HepG2 (cell line): ENCODE results near the gene KCNMB4. TPM values are rescaled to one million over a fixed set of nuclear protein-coding genes. Genes with fewer than 3 reads are reported as not detected.

Experiments used
- ATAC-seq: fragments of 200-7000 bp; cut with Tn5 transposase; 3 replicates; pipeline ENCODE4 v1.9.1; 2020; ENCODE audit warnings: mild to moderate bottlenecking, moderate library complexity
- BruUV-seq: library from RNA; stranded (reverse); fragments of 400-500 nt; replicated peaks from 2 replicates; lab custom pipeline; 2021; lab: Mats Ljungman, UMichigan
- CTCF ChIA-PET: fragments of 300-600 bp; formaldehyde crosslinking; extraction: SDS; loops from one replicate; lab custom pipeline; 2021; ENCODE audit warnings: low total read pairs, inconsistent platforms, low intra/inter-chr PET ratio; lab: Yijun Ruan, JAX
- POLR2A ChIA-PET: fragments of 350-600 bp; sonication (Branson Sonifier 250); formaldehyde crosslinking; loops from one replicate; lab custom pipeline; 2020; ENCODE audit warnings: antibody characterized with exemption, inconsistent platforms; lab: Yijun Ruan, JAX
- DNase-seq: peaks from one replicate; pipeline ENCODE4 v3.0.0-alpha.2; 2015; ENCODE audit warnings: low spot score
- FAIRE-seq: peaks from 3 replicates; lab custom pipeline; 2011; peaks lifted over from hg19 to GRCh38; lab: Jason Lieb, UNC
- H2AFZ ChIP-seq: one replicate; pipeline ENCODE4 v1.6.1; 2011; ENCODE audit warnings: low read length, inconsistent platforms
- H3K27ac ChIP-seq: fragments of 300-600 bp; 3 replicates; pipeline ENCODE4 v1.8.0; 2011; ENCODE audit warnings: mixed run types, mild to moderate bottlenecking, mixed read lengths, low read length, inconsistent platforms; ENCODE audit not compliant: insufficient read depth; ENCODE audit errors: extremely low read length
- H3K27me3 ChIP-seq, 2 experiments: fragments of 200-600 bp in 1 of 2; 2 replicates in 1 of 2; 3 replicates in 1 of 2; pipeline versions ENCODE4 v1.6.0 to v1.8.0; 2011; ENCODE audit warnings: low read length in 2 of 2, mild to moderate bottlenecking in 2 of 2, moderate library complexity in 2 of 2, inconsistent platforms in 1 of 2; ENCODE audit not compliant: insufficient read depth in 2 of 2, control insufficient read depth in 1 of 2
- H3K36me3 ChIP-seq, 2 experiments: fragments of 200-600 bp in 1 of 2; replicated peaks in 1 of 2; 2 replicates in 1 of 2; 3 replicates in 1 of 2; pipeline versions ENCODE4 v1.5.1 to v1.8.0; 2011; ENCODE audit warnings: low read length in 2 of 2, inconsistent platforms in 1 of 2; ENCODE audit not compliant: insufficient read depth in 2 of 2, control insufficient read depth in 1 of 2
- H3K4me1 ChIP-seq: 2 replicates; pipeline ENCODE4 v1.5.1; 2012; ENCODE audit warnings: low read length, inconsistent platforms; ENCODE audit not compliant: insufficient read depth
- H3K4me2 ChIP-seq: 2 replicates; pipeline ENCODE4 v1.6.0; 2011; ENCODE audit warnings: low read depth, low read length, inconsistent platforms
- H3K4me3 ChIP-seq, 3 experiments: fragments of 200-600 bp in 1 of 3; sonication (generic), shearing (Covaris generic) in 1 of 3; replicated peaks in 1 of 3; 2 replicates each; pipeline ENCODE4 v1.5.1; 2011 to 2016; ENCODE audit warnings: low read length in 3 of 3, inconsistent platforms in 2 of 3, low read depth in 2 of 3, mild to moderate bottlenecking in 2 of 3, control low read depth in 1 of 3, mixed read lengths in 1 of 3; ENCODE audit not compliant: insufficient read depth in 1 of 3
- H3K79me2 ChIP-seq: one replicate; pipeline ENCODE4 v1.6.1; 2011; ENCODE audit warnings: low read length, inconsistent platforms; ENCODE audit not compliant: insufficient read depth
- H3K9ac ChIP-seq: 2 replicates; pipeline ENCODE4 v1.6.0; 2011; ENCODE audit warnings: mild to moderate bottlenecking, low read depth, low read length, inconsistent platforms; ENCODE audit not compliant: insufficient read depth
- H3K9me3 ChIP-seq: 2 replicates; pipeline ENCODE4 v1.5.1; 2012; ENCODE audit warnings: mild to moderate bottlenecking, low read length
- H4K20me1 ChIP-seq: 2 replicates; pipeline ENCODE4 v1.6.0; 2011; ENCODE audit warnings: inconsistent platforms, mild to moderate bottlenecking, low read length, moderate library complexity; ENCODE audit not compliant: insufficient read depth
- ARID2 ChIP-seq: sonication (generic); formaldehyde crosslinking; IDR thresholded peaks from 2 replicates; pipeline ENCODE4 v1.8.1; 2022; ENCODE audit warnings: mild to moderate bottlenecking, missing genetic modification reagents, borderline replicate concordance
- EP300 ChIP-seq, 3 experiments: sonication (generic) in 1 of 3; formaldehyde crosslinking in 1 of 3; IDR thresholded peaks; 2 replicates each; pipeline versions ENCODE4 v1.5.1 to v1.6.1; 2011 to 2020; ENCODE audit warnings: low read depth in 2 of 3, low read length in 2 of 3, borderline replicate concordance in 1 of 3, improper control_type of control experiment in 1 of 3, mild to moderate bottlenecking in 1 of 3, missing genetic modification reagents in 1 of 3, moderate library complexity in 1 of 3
- KLF11 ChIP-seq: IDR thresholded peaks from 2 replicates; pipeline ENCODE4 v1.6.1; 2016; ENCODE audit warnings: missing compliant biosample characterization
- MED8 ChIP-seq: sonication (generic); formaldehyde crosslinking; IDR thresholded peaks from 2 replicates; pipeline ENCODE4 v1.8.1; 2023; ENCODE audit warnings: mild to moderate bottlenecking, missing genetic modification reagents; ENCODE audit not compliant: insufficient replicate concordance
- NFRKB ChIP-seq: fragments of 450-650 bp; IDR thresholded peaks from 2 replicates; pipeline ENCODE4 v1.6.1; 2017
- PCBP2 ChIP-seq: fragments of 200-400 bp; formaldehyde crosslinking; optimal IDR thresholded peaks from 2 replicates; pipeline ENCODE3; 2018; ENCODE audit warnings: low read length, low read depth; ENCODE audit not compliant: poor library complexity, severe bottlenecking
- POLR2AphosphoS5 ChIP-seq: IDR thresholded peaks from 2 replicates; pipeline ENCODE4 v1.6.1; 2012; ENCODE audit warnings: low read depth, low read length
- RFX3 ChIP-seq: IDR thresholded peaks from 2 replicates; pipeline ENCODE4 v1.6.1; 2016; ENCODE audit warnings: missing biosample characterization, missing genetic modification reagents
- SAP130 ChIP-seq: IDR thresholded peaks from 2 replicates; pipeline ENCODE4 v1.6.1; 2016; ENCODE audit warnings: low read depth
- SP5 ChIP-seq: IDR thresholded peaks from 2 replicates; pipeline ENCODE4 v1.6.1; 2016; ENCODE audit warnings: low read depth, borderline replicate concordance
- ZBTB7B ChIP-seq: sonication (generic); formaldehyde crosslinking; IDR thresholded peaks from 2 replicates; pipeline ENCODE4 v1.4.0; 2020; ENCODE audit warnings: missing genetic modification reagents
- ZNF570 ChIP-seq: sonication (generic); formaldehyde crosslinking; IDR thresholded peaks from 2 replicates; pipeline ENCODE4 v1.4.0; 2020; ENCODE audit warnings: mild to moderate bottlenecking, missing genetic modification reagents, borderline replicate concordance
- WGBS: methylation state at CpG from one replicate; pipeline ENCODE4 v1.1.6; 2017; ENCODE audit warnings: low lambda C conversion rate; 5-methylcytosine and 5-hydroxymethylcytosine counted together
- in situ Hi-C: cut with HindIII; loops from 2 replicates; pipeline ENCODE4 v1.10.0; 2017; ENCODE audit warnings: low pct_unique_long_range_greater_than_20kb; ENCODE audit not compliant: extremely low pct_ligation_motif_present
- intact Hi-C: fragments of 100-400 bp; cut with micrococcal nuclease; formaldehyde crosslinking; loops from one replicate; pipeline ENCODE4 v1.10.0; 2022; ENCODE audit not compliant: unreplicated experiment
- polyA plus RNA-seq, 8 experiments: library from polyadenylated mRNA; depleted of rRNA in 3 of 8; stranded (reverse) in 7 of 8; unstranded in 1 of 8; fragments of >200 nt; fragmentation: Illumina TruSeq in 4 of 8; extraction: Trizol in 4 of 8; gene quantifications; 2 replicates each; pipeline versions ENCODE4 v1.2.1 to v1.2.3, GENCODE V29; 2011 to 2016; ENCODE audit warnings: low read depth in 4 of 8, missing spikeins in 1 of 8, mixed read lengths in 1 of 8; ENCODE audit not compliant: insufficient read depth in 1 of 8
- total RNA-seq, 5 experiments: library from RNA; depleted of rRNA; stranded (reverse); fragments of >200 nt; fragmentation: Illumina TruSeq; extraction: Trizol; gene quantifications; 2 replicates each; pipeline ENCODE4 v1.2.3, GENCODE V29; 2016; ENCODE audit warnings: low read depth in 1 of 5
- TF ChIP-seq, protein P1 (sequence below): IDR thresholded peaks from 2 replicates; pipeline ENCODE4 v1.6.1; 2016; ENCODE audit warnings: mild to moderate bottlenecking
- TF ChIP-seq, protein P2 (sequence below): sonication (generic); formaldehyde crosslinking; IDR thresholded peaks from 2 replicates; pipeline ENCODE4 v1.8.1; 2023; ENCODE audit warnings: mild to moderate bottlenecking, missing genetic modification reagents, borderline replicate concordance

The KCNMB4 gene
- total and polyA plus RNA-seq, 2 of the 13 experiments (the other 11 are each of a cell fraction or from before 2014, with no cell fraction given) = 0.67 to 0.84 TPM

DNA sequence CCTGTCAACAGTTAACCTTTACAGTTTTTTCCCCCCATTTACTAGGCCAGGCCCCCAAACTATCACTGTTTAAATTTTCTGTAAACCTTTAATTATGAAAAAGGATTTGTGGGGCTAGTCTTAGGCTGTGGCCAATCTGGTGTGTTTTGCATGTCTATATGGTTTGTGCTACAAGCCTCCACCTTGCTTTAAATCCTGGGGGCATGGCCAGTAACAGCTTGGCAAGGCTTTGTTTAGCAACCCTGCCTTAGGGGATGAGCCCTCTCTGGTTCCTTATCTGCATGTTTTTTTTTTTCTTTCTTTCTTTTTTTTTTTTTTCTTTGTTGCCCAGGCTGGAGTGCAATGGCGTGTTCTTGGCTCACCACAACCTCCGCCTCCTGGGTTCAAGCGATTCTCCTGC is 102.7 kb downstream of the KCNMB4 start:
- H3K9me3 ChIP-seq = peaks cover 12% of the 10 kb centered on the region
- FAIRE-seq = no peak
- H3K36me3 ChIP-seq = no peaks in the 10 kb centered on the region
- H3K27ac ChIP-seq = no peak overlapping the region
- ATAC-seq = peak; percentile 25; the same call in 2 of the 3 replicates
- peak overlapping the region; percentile 47 for H3K4me2 ChIP-seq
- H3K4me1 ChIP-seq = 0 out of 2 replicates have a peak, but pooled peaks cover 8% of the 10 kb centered on the region
- no peak for TF ChIP-seq ARID2 (CRISPR knock-in tag)
- no peak for TF ChIP-seq MED8 (CRISPR knock-in tag)
- no peak for TF ChIP-seq SP5
- TF ChIP-seq RFX3 (CRISPR knock-in tag) = no peak
- TF ChIP-seq SAP130 (CRISPR knock-in tag) = no peak
- TF ChIP-seq, protein P1, sequence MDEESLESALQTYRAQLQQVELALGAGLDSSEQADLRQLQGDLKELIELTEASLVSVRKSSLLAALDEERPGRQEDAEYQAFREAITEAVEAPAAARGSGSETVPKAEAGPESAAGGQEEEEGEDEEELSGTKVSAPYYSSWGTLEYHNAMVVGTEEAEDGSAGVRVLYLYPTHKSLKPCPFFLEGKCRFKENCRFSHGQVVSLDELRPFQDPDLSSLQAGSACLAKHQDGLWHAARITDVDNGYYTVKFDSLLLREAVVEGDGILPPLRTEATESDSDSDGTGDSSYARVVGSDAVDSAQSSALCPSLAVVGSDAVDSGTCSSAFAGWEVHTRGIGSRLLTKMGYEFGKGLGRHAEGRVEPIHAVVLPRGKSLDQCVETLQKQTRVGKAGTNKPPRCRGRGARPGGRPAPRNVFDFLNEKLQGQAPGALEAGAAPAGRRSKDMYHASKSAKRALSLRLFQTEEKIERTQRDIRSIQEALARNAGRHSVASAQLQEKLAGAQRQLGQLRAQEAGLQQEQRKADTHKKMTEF (CRISPR knock-in tag) = no peak
- no peak for TF ChIP-seq ZBTB7B (CRISPR knock-in tag)
- no peak for TF ChIP-seq EP300 (IDR thresholded peaks at IDR 0.05; ENCODE audit: low read depth in 2 of 2, low read length in 2 of 2)
- no peak for TF ChIP-seq EP300 (CRISPR knock-in tag; IDR thresholded peaks at IDR 0.05; ENCODE audit: borderline replicate concordance)
- TF ChIP-seq KLF11 (CRISPR knock-in tag) = no peak
- TF ChIP-seq NFRKB = no peak
- TF ChIP-seq ZNF570 (CRISPR knock-in tag) = no peak
- TF ChIP-seq PCBP2 = no peak
- TF ChIP-seq, protein P2, sequence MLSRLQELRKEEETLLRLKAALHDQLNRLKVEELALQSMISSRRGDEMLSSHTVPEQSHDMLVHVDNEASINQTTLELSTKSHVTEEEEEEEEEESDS (CRISPR knock-in tag) = no peak
- TF ChIP-seq POLR2AphosphoS5 = no peak
- ChIA-PET CTCF (no interaction called here), POLR2A (no interaction called here)
- peak overlapping the region; percentile 64 to 70 (median 70); a peak in 4 of 6 replicates for H3K4me3 ChIP-seq
- H3K79me2 ChIP-seq = no peaks in the 10 kb centered on the region
- 70% methylated on average over 3 of the region's 3 CpGs for WGBS
- in situ Hi-C loops (no loop called here), intact Hi-C loops (no loop called here)
- no peaks in the 10 kb centered on the region for H3K27me3 ChIP-seq
- peak overlapping the region; percentile 58; the same call in 1 of the 2 replicates for H3K9ac ChIP-seq
- H4K20me1 ChIP-seq = no peaks in the 10 kb centered on the region
- DNase-seq = no peak
- no TSS peak for BruUV-seq
- no peak overlapping the region for H2AFZ ChIP-seq
